Mammary epithelial cell (primary cell): ENCODE measurements around the gene RPTOR.

Experiments
- CTCF ChIP-seq, 2 donors: IDR thresholded peaks in 1 of 2; conservative IDR thresholded peaks in 1 of 2; 2 replicates each; pipeline ENCODE4 v1.5.1; 2011 to 2012; ENCODE audit warnings: inconsistent platforms in 2 of 2, low read length in 2 of 2, mild to moderate bottlenecking in 2 of 2, control low read depth in 1 of 2, low read depth in 1 of 2; ENCODE audit not compliant: insufficient read depth in 1 of 2; ENCODE audit errors: extremely low read depth in 1 of 2
- EZH2 ChIP-seq: IDR thresholded peaks from 2 replicates; pipeline ENCODE4 v1.6.1; 2012; ENCODE audit warnings: low read length, inconsistent platforms, borderline replicate concordance

DNA sequence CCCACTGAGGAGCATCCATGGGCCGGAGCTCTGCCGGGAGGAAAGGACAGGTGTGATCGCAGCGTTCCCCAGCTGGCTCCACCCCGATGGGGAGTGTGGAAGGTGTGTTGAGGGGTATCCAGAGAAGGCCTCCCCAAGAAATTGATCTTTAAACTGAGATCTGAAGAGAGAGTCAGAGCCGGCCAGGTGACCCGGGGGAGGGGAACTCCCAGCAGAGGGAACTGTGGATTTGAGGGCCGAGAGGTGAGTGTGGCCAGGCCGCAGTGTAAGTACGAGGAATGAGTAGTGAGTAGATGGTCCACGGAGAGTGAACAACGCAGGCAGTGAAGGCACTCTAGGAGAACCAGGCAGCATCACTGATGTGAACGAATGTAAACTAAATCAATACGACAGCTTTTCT, 80.2 kb downstream of the RPTOR start:
- no peak for TF ChIP-seq CTCF (conservative IDR thresholded peaks at IDR 0.05 in 1 of 2, IDR thresholded peaks at IDR 0.05 in 1 of 2; ENCODE audit: extremely low read depth in 1 of 2, insufficient read depth in 1 of 2, low read depth in 1 of 2, low read length in 2 of 2)
- no peak for TF ChIP-seq EZH2
